Keratinocyte (primary cell): ENCODE results near the gene FAAP20. TPM values are rescaled to one million over a fixed set of nuclear protein-coding genes. Genes with fewer than 3 reads are reported as not detected.
A peak's percentile ranks its signal among the peaks of the same experiment; 100 is the strongest.

Source experiments
- DNase-seq: peaks from one replicate; pipeline ENCODE4 v3.0.0-alpha.2; 2011; ENCODE audit warnings: low read depth, missing footprints, low spot score
- FAIRE-seq: peaks from 2 replicates; lab custom pipeline; 2011; peaks lifted over from hg19 to GRCh38; lab: Jason Lieb, UNC
- H2AFZ ChIP-seq: 2 replicates; pipeline ENCODE4 v1.6.0; 2012; ENCODE audit warnings: low read length, control low read depth, inconsistent platforms; ENCODE audit not compliant: control insufficient read depth
- H3K27ac ChIP-seq: 2 replicates; pipeline ENCODE4 v1.5.1; 2011; ENCODE audit warnings: low read length; ENCODE audit not compliant: control insufficient read depth, insufficient read depth
- H3K27me3 ChIP-seq: 3 replicates; pipeline ENCODE4 v1.6.0; 2011; ENCODE audit warnings: low read length; ENCODE audit not compliant: control insufficient read depth, insufficient read depth; ENCODE audit errors: extremely low read depth
- H3K36me3 ChIP-seq, 2 experiments: 2 replicates in 1 of 2; 3 replicates in 1 of 2; pipeline ENCODE4 v1.5.1; 2011; ENCODE audit warnings: low read length in 2 of 2, mild to moderate bottlenecking in 1 of 2; ENCODE audit not compliant: control insufficient read depth in 2 of 2, insufficient read depth in 2 of 2; ENCODE audit errors: extremely low read depth in 1 of 2
- H3K4me1 ChIP-seq: 3 replicates; pipeline ENCODE4 v1.5.1; 2011; ENCODE audit warnings: low read length; ENCODE audit not compliant: control insufficient read depth, insufficient read depth; ENCODE audit errors: extremely low read depth
- H3K4me2 ChIP-seq: 3 replicates; pipeline ENCODE4 v1.6.0; 2011; ENCODE audit warnings: low read depth, low read length; ENCODE audit not compliant: control insufficient read depth, insufficient read depth; ENCODE audit errors: extremely low read depth
- H3K4me3 ChIP-seq, 3 experiments: fragments of 200-600 bp in 1 of 3; sonication (generic) in 1 of 3; 2 replicates in 2 of 3; 3 replicates in 1 of 3; pipeline ENCODE4 v1.5.1; 2011 to 2016; ENCODE audit warnings: low read length in 3 of 3, mild to moderate bottlenecking in 3 of 3, control low read depth in 2 of 3, inconsistent platforms in 1 of 3, low read depth in 1 of 3, mixed read lengths in 1 of 3, mixed run types in 1 of 3, moderate library complexity in 1 of 3; ENCODE audit not compliant: control insufficient read depth in 2 of 3, insufficient read depth in 2 of 3; ENCODE audit errors: extremely low read depth in 1 of 3
- H3K79me2 ChIP-seq: 2 replicates; pipeline ENCODE4 v1.6.0; 2012; ENCODE audit warnings: low read length; ENCODE audit not compliant: control insufficient read depth, insufficient read depth
- H3K9ac ChIP-seq: 3 replicates; pipeline ENCODE4 v1.6.0; 2011; ENCODE audit warnings: low read length; ENCODE audit not compliant: control insufficient read depth, insufficient read depth; ENCODE audit errors: extremely low read depth
- H3K9me1 ChIP-seq: 3 replicates; pipeline ENCODE4 v1.6.0; 2011; ENCODE audit warnings: low read length; ENCODE audit not compliant: control insufficient read depth, insufficient read depth; ENCODE audit errors: extremely low read depth
- H3K9me3 ChIP-seq: 2 replicates; pipeline ENCODE4 v1.5.1; 2012; ENCODE audit warnings: low read depth, low read length; ENCODE audit not compliant: control insufficient read depth
- H4K20me1 ChIP-seq: 3 replicates; pipeline ENCODE4 v1.6.0; 2011; ENCODE audit warnings: low read length; ENCODE audit not compliant: control insufficient read depth, insufficient read depth; ENCODE audit errors: extremely low read depth
- CTCF ChIP-seq, 3 experiments: IDR thresholded peaks in 1 of 3; conservative IDR thresholded peaks in 1 of 3; optimal IDR thresholded peaks in 1 of 3; 2 replicates in 2 of 3; 3 replicates in 1 of 3; pipeline versions ENCODE3 to v1.5.1; 2011; ENCODE audit warnings: low read length in 3 of 3, mild to moderate bottlenecking in 3 of 3, moderate library complexity in 2 of 3, control low read depth in 1 of 3, inconsistent platforms in 1 of 3; ENCODE audit not compliant: insufficient read depth in 2 of 3; ENCODE audit errors: extremely low read depth in 1 of 3
- EZH2 ChIP-seq: IDR thresholded peaks from one replicate; pipeline ENCODE4 v1.6.1; 2012; ENCODE audit warnings: inconsistent platforms, mild to moderate bottlenecking, low read length, moderate library complexity
- dilution Hi-C: fragments of 300-500 bp; cut with MboI; formaldehyde crosslinking; loops from one replicate; pipeline ENCODE4 v1.7.0; 2020; ENCODE audit warnings: low sequenced_read_pairs; ENCODE audit not compliant: extremely low pct_ligation_motif_present
- polyA plus RNA-seq, 5 experiments: library from polyadenylated mRNA; depleted of rRNA in 3 of 5; stranded (reverse) in 3 of 5; stranded (forward) in 1 of 5; unstranded in 1 of 5; fragments of >200 nt; gene quantifications; 1 replicate in 1 of 5; 2 replicates in 3 of 5; 3 replicates in 1 of 5; pipeline versions ENCODE4 v1.2.1 to v1.2.3, GENCODE V29; 2011 to 2012; ENCODE audit warnings: missing spikeins in 2 of 5, low read depth in 1 of 5, low replicate concordance in 1 of 5

The FAAP20 gene
- polyA plus RNA-seq, 1 donor (not counting 4 experiments of a cell fraction or from before 2014, with no cell fraction given) = 7.3 TPM

- Histone ChIP-seq H3K27me3 (no peaks in the 10 kb centered on the region), H4K20me1 (no peaks in the 10 kb centered on the region), H3K9ac (no peak overlapping the region), H3K9me1 (no peaks in the 10 kb centered on the region), H3K4me3 (no peak overlapping the region), H3K36me3 (peaks cover 0 to 1% of the 10 kb centered on the region in 2 experiments), H3K9me3 (no peaks in the 10 kb centered on the region), H3K4me2 (no peak overlapping the region), H3K4me1 (peaks cover 10% of the 10 kb centered on the region), H3K27ac (no peak overlapping the region), H2AFZ (no peak overlapping the region), H3K79me2 (peaks cover 2% of the 10 kb centered on the region)
- TF ChIP-seq EZH2 = no peak
- TF ChIP-seq CTCF (optimal IDR thresholded peaks at IDR 0.05 in 1 of 3, IDR thresholded peaks at IDR 0.05 in 1 of 3, conservative IDR thresholded peaks at IDR 0.05 in 1 of 3; ENCODE audit: extremely low read depth in 1 of 3, insufficient read depth in 2 of 3, low read length in 3 of 3) = no peak
- no peak for DNase-seq
- dilution Hi-C loops = loop anchor here (10.0 kb wide), 1 partner anchor 79 kb away; no protein-coding TSS in a partner anchor
- FAIRE-seq = no peak
Measured at GRCh38 chr1:2195785-2196184, 1.2 kb upstream of the FAAP20 start.

DNA sequence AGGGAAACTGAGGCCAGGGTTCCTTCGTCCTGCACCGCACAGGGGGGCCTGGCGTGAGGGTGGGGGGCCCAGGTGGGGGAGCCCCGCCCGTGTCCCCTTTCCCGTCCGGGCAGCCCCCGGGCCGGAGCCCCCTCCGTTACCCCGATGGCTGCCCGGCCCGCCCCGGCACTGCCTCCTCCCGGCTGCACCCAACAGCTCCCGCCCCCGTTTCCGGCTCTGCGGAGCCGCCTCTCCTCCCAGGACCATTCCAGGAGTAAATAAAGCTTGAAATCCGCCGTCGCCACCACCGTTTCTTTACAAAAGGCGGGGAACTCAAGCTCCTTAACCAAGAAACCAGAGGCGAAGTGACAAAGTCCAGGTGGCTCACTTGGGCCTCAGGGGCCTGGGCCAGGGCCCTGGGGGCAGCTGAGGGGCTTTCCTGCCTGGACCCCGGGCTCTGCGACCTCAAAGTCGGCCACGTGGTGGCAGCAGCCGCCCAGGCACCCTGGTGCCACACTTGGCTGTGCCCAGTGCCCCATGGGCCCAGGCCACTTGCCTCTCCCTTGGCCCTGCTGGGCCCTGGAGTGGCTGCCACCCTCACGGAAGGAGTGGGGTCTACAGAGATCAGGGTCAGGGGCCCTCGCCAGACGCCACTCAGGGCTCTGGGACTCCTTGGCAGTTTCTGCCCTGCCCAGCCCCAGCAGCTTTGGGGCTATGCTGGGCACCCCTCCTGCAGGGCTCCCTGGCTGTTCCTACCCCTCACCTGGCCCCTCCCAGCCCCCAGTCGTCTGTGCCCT is 514 bp upstream of the FAAP20 start:
- H4K20me1 ChIP-seq = no peaks in the 10 kb centered on the region
- peak overlapping the region; percentile 92 for H3K4me2 ChIP-seq
- no peaks in the 10 kb centered on the region for H3K9me1 ChIP-seq
- no peak for DNase-seq
- H3K27ac ChIP-seq = peak overlapping the region; percentile 78
- peaks cover 10% of the 10 kb centered on the region for H3K4me1 ChIP-seq
- peak overlapping the region; percentile 82 for H2AFZ ChIP-seq
- TF ChIP-seq EZH2 (no peak), CTCF (optimal IDR thresholded peaks at IDR 0.05 in 1 of 3, IDR thresholded peaks at IDR 0.05 in 1 of 3, conservative IDR thresholded peaks at IDR 0.05 in 1 of 3; ENCODE audit: extremely low read depth in 1 of 3, insufficient read depth in 2 of 3, low read length in 3 of 3) (peak; percentile 85 to 99 (median 93))
- dilution Hi-C loops = loop anchor here (10.0 kb wide), 1 partner anchor 80 kb away; no protein-coding TSS in a partner anchor
- H3K79me2 ChIP-seq = peaks cover 5% of the 10 kb centered on the region
- H3K9me3 ChIP-seq = no peaks in the 10 kb centered on the region
- peaks cover 0 to 1% of the 10 kb centered on the region in 2 experiments for H3K36me3 ChIP-seq
- FAIRE-seq = peak; percentile 32
- no peaks in the 10 kb centered on the region for H3K27me3 ChIP-seq
- peak overlapping the region; percentile 77 for H3K9ac ChIP-seq
- H3K4me3 ChIP-seq = peak overlapping the region; percentile 54 to 77 (median 74)
